Measurements from ENCODE around the gene RP2.

- no peak for TF ChIP-seq TAF1 (IDR thresholded peaks at IDR 0.05; ENCODE audit: low read depth)
- no peak for TF ChIP-seq YY1 (IDR thresholded peaks at IDR 0.05; ENCODE audit: low read depth)
- TF ChIP-seq CREB1 (IDR thresholded peaks at IDR 0.05; ENCODE audit: low read depth) = no peak
- no peak for TF ChIP-seq NFIC (IDR thresholded peaks at IDR 0.05)
- TF ChIP-seq MAX (IDR thresholded peaks at IDR 0.05) = no peak
- no peak for TF ChIP-seq EP300 (IDR thresholded peaks at IDR 0.05; ENCODE audit: borderline replicate concordance)
- no peak for TF ChIP-seq CEBPB (IDR thresholded peaks at IDR 0.05)
- no peak for TF ChIP-seq RAD21 (IDR thresholded peaks at IDR 0.05; ENCODE audit: low read depth)
- TF ChIP-seq, protein P1, sequence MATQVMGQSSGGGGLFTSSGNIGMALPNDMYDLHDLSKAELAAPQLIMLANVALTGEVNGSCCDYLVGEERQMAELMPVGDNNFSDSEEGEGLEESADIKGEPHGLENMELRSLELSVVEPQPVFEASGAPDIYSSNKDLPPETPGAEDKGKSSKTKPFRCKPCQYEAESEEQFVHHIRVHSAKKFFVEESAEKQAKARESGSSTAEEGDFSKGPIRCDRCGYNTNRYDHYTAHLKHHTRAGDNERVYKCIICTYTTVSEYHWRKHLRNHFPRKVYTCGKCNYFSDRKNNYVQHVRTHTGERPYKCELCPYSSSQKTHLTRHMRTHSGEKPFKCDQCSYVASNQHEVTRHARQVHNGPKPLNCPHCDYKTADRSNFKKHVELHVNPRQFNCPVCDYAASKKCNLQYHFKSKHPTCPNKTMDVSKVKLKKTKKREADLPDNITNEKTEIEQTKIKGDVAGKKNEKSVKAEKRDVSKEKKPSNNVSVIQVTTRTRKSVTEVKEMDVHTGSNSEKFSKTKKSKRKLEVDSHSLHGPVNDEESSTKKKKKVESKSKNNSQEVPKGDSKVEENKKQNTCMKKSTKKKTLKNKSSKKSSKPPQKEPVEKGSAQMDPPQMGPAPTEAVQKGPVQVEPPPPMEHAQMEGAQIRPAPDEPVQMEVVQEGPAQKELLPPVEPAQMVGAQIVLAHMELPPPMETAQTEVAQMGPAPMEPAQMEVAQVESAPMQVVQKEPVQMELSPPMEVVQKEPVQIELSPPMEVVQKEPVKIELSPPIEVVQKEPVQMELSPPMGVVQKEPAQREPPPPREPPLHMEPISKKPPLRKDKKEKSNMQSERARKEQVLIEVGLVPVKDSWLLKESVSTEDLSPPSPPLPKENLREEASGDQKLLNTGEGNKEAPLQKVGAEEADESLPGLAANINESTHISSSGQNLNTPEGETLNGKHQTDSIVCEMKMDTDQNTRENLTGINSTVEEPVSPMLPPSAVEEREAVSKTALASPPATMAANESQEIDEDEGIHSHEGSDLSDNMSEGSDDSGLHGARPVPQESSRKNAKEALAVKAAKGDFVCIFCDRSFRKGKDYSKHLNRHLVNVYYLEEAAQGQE (IDR thresholded peaks at IDR 0.05; ENCODE audit: low read depth) = no peak
Measured at GRCh38 chrX:46920235-46920634, 83.4 kb downstream of the RP2 start.
